ENCODE measurements around the gene DOCK1.
"Not testable (repeated sequence)": the region's sequence is repeated elsewhere in the genome, so short reads cannot be mapped to it uniquely, and the experiment has no call there.

Gene DOCK1

GRCh38 chr10:126904818-126905701, at the start of gene DOCK1:
DOCK1 (plus strand) TSS chr10:126905428; CDS start chr10:126905518, 90 bp downstream.
- no peaks in the 10 kb centered on the region; the same call in 1 of the 2 replicates for H3K36me3 ChIP-seq (ENCODE audit: insufficient read depth, low read length)
- peak within 1 kb of the TSS; percentile 95 for H3K9ac ChIP-seq (ENCODE audit: low read depth, low read length)
- no peaks in the 10 kb centered on the region for H3K9me3 ChIP-seq (ENCODE audit: control insufficient read depth, insufficient read depth, low read length)
- 0 out of 2 replicates have a peak, but pooled peaks cover 7% of the 10 kb centered on the region for H3K4me1 ChIP-seq (ENCODE audit: insufficient read depth, low read length)

- no peaks in the 10 kb centered on the region for H3K36me3 ChIP-seq (ENCODE audit: insufficient read depth, low read length)
- H3K4me1 ChIP-seq (ENCODE audit: insufficient read depth, low read length) = no peaks in the 10 kb centered on the region
- H3K9ac ChIP-seq (ENCODE audit: low read depth, low read length) = no peak overlapping the region
- H3K9me3 ChIP-seq (ENCODE audit: control insufficient read depth, insufficient read depth, low read length) = no peaks in the 10 kb centered on the region; the same call in 1 of the 2 replicates
Measured at GRCh38 chr10:126857178-126857806, 47.9 kb upstream of the DOCK1 start.

GRCh38 chr10:126867567-126868365, 37.5 kb upstream of the DOCK1 start:
- Histone ChIP-seq H3K4me1 (ENCODE audit: insufficient read depth, low read length) (peaks cover 11% of the 10 kb centered on the region), H3K9ac (ENCODE audit: low read depth, low read length) (no peak overlapping the region), H3K9me3 (ENCODE audit: control insufficient read depth, insufficient read depth, low read length) (no peaks in the 10 kb centered on the region), H3K36me3 (ENCODE audit: insufficient read depth, low read length) (no peaks in the 10 kb centered on the region)

GRCh38 chr10:126868371-126868770, 36.9 kb upstream of the DOCK1 start:
- no peaks in the 10 kb centered on the region for H3K36me3 ChIP-seq (ENCODE audit: insufficient read depth, low read length)
- H3K9ac ChIP-seq (ENCODE audit: low read depth, low read length) = no peak overlapping the region
- no peaks in the 10 kb centered on the region for H3K9me3 ChIP-seq (ENCODE audit: control insufficient read depth, insufficient read depth, low read length)
- H3K4me1 ChIP-seq (ENCODE audit: insufficient read depth, low read length) = peaks cover 16% of the 10 kb centered on the region

GRCh38 chr10:126872135-126872534, 33.1 kb upstream of the DOCK1 start:
- Histone ChIP-seq H3K9me3 (ENCODE audit: control insufficient read depth, insufficient read depth, low read length) (no peaks in the 10 kb centered on the region), H3K36me3 (ENCODE audit: insufficient read depth, low read length) (no peaks in the 10 kb centered on the region), H3K9ac (ENCODE audit: low read depth, low read length) (no peak overlapping the region), H3K4me1 (ENCODE audit: insufficient read depth, low read length) (peaks cover 20% of the 10 kb centered on the region)

- Histone ChIP-seq H3K9me3 (ENCODE audit: control insufficient read depth, insufficient read depth, low read length) (no peaks in the 10 kb centered on the region), H3K36me3 (ENCODE audit: insufficient read depth, low read length) (no peaks in the 10 kb centered on the region)
Measured at GRCh38 chr10:126872768-126873167, 32.5 kb upstream of the DOCK1 start.

GRCh38 chr10:126876456-126876855, 28.8 kb upstream of the DOCK1 start:
- Histone ChIP-seq H3K9ac (ENCODE audit: low read depth, low read length) (no peak overlapping the region), H3K9me3 (ENCODE audit: control insufficient read depth, insufficient read depth, low read length) (no peaks in the 10 kb centered on the region), H3K4me1 (ENCODE audit: insufficient read depth, low read length) (peaks cover 31% of the 10 kb centered on the region), H3K36me3 (ENCODE audit: insufficient read depth, low read length) (no peaks in the 10 kb centered on the region)

More at GRCh38 chr10:126872768-126873167, 32.5 kb upstream of the DOCK1 start:
- peaks cover 20% of the 10 kb centered on the region for H3K4me1 ChIP-seq (ENCODE audit: insufficient read depth, low read length)
- H3K9ac ChIP-seq (ENCODE audit: low read depth, low read length) = no peak overlapping the region

GRCh38 chr10:126877390-126877789, 27.8 kb upstream of the DOCK1 start:
- Histone ChIP-seq H3K9ac (ENCODE audit: low read depth, low read length) (no peak overlapping the region), H3K36me3 (ENCODE audit: insufficient read depth, low read length) (no peaks in the 10 kb centered on the region), H3K4me1 (ENCODE audit: insufficient read depth, low read length) (peaks cover 24% of the 10 kb centered on the region), H3K9me3 (ENCODE audit: control insufficient read depth, insufficient read depth, low read length) (no peaks in the 10 kb centered on the region)

- no peaks in the 10 kb centered on the region for H3K9me3 ChIP-seq (ENCODE audit: control insufficient read depth, insufficient read depth, low read length)
- H3K4me1 ChIP-seq (ENCODE audit: insufficient read depth, low read length) = peaks cover 13% of the 10 kb centered on the region
- no peak overlapping the region for H3K9ac ChIP-seq (ENCODE audit: low read depth, low read length)
- H3K36me3 ChIP-seq (ENCODE audit: insufficient read depth, low read length) = no peaks in the 10 kb centered on the region
Measured at GRCh38 chr10:126878594-126878993, 26.6 kb upstream of the DOCK1 start.

GRCh38 chr10:126880926-126881325, 24.3 kb upstream of the DOCK1 start:
- H3K9ac ChIP-seq (ENCODE audit: low read depth, low read length) = no peak overlapping the region
- no peaks in the 10 kb centered on the region for H3K36me3 ChIP-seq (ENCODE audit: insufficient read depth, low read length)
- no peaks in the 10 kb centered on the region for H3K9me3 ChIP-seq (ENCODE audit: control insufficient read depth, insufficient read depth, low read length)
- peaks cover 11% of the 10 kb centered on the region for H3K4me1 ChIP-seq (ENCODE audit: insufficient read depth, low read length)

- H3K9me3 ChIP-seq (ENCODE audit: control insufficient read depth, insufficient read depth, low read length); H3K36me3 ChIP-seq (ENCODE audit: insufficient read depth, low read length): not testable (repeated sequence)
- Histone ChIP-seq H3K4me1 (ENCODE audit: insufficient read depth, low read length) (peaks cover 11% of the 10 kb centered on the region), H3K9ac (ENCODE audit: low read depth, low read length) (peak overlapping the region; percentile 59)
Measured at GRCh38 chr10:126882055-126882454, 23.2 kb upstream of the DOCK1 start.

- H3K9ac ChIP-seq (ENCODE audit: low read depth, low read length); H3K36me3 ChIP-seq (ENCODE audit: insufficient read depth, low read length); H3K9me3 ChIP-seq (ENCODE audit: control insufficient read depth, insufficient read depth, low read length); H3K4me1 ChIP-seq (ENCODE audit: insufficient read depth, low read length): not testable (repeated sequence)
Measured at GRCh38 chr10:126888436-126888835, 16.8 kb upstream of the DOCK1 start.

GRCh38 chr10:126889421-126889820, 15.8 kb upstream of the DOCK1 start:
- Histone ChIP-seq H3K9me3 (ENCODE audit: control insufficient read depth, insufficient read depth, low read length) (no peaks in the 10 kb centered on the region), H3K36me3 (ENCODE audit: insufficient read depth, low read length) (no peaks in the 10 kb centered on the region), H3K9ac (ENCODE audit: low read depth, low read length) (no peak overlapping the region), H3K4me1 (ENCODE audit: insufficient read depth, low read length) (no peaks in the 10 kb centered on the region)

GRCh38 chr10:126890797-126891196, 14.4 kb upstream of the DOCK1 start:
- not testable (repeated sequence) for H3K4me1 ChIP-seq (ENCODE audit: insufficient read depth, low read length); H3K9ac ChIP-seq (ENCODE audit: low read depth, low read length); H3K9me3 ChIP-seq (ENCODE audit: control insufficient read depth, insufficient read depth, low read length); H3K36me3 ChIP-seq (ENCODE audit: insufficient read depth, low read length)
